Endodermal cell (in vitro differentiated cells): ENCODE measurements around the gene CHID1. TPM values are rescaled to one million over a fixed set of nuclear protein-coding genes. Genes with fewer than 3 reads are reported as not detected.

Experiments used
- DNase-seq: peaks from one replicate; pipeline ENCODE4 v3.0.0-alpha.2; 2017
- H3K27ac ChIP-seq: 2 replicates; pipeline ENCODE4 v1.5.1; 2013; ENCODE audit warnings: mild to moderate bottlenecking, low read depth, low read length, moderate library complexity
- H3K27me3 ChIP-seq: 2 replicates; pipeline ENCODE4 v1.6.1; 2013; ENCODE audit warnings: mild to moderate bottlenecking, low read length, moderate library complexity; ENCODE audit not compliant: insufficient read depth, control insufficient read depth, poor library complexity, severe bottlenecking
- H3K36me3 ChIP-seq: 2 replicates; pipeline ENCODE4 v1.7.0; 2013; ENCODE audit warnings: mild to moderate bottlenecking, low read length, moderate library complexity; ENCODE audit not compliant: control insufficient read depth, insufficient read depth
- H3K4me1 ChIP-seq: one replicate; pipeline ENCODE4 v1.7.0; 2013; ENCODE audit warnings: low read length; ENCODE audit not compliant: control insufficient read depth, insufficient read depth
- H3K4me3 ChIP-seq: 2 replicates; pipeline ENCODE4 v1.5.1; 2013; ENCODE audit warnings: mild to moderate bottlenecking, low read length, moderate library complexity
- H3K9ac ChIP-seq: 2 replicates; pipeline ENCODE4 v1.6.1; 2013; ENCODE audit warnings: mild to moderate bottlenecking, low read length, moderate library complexity; ENCODE audit not compliant: poor library complexity, severe bottlenecking; ENCODE audit errors: extremely low read depth
- H3K9me3 ChIP-seq: 2 replicates; pipeline ENCODE4 v1.6.1; 2013; ENCODE audit warnings: mild to moderate bottlenecking, low read length, moderate library complexity; ENCODE audit not compliant: control insufficient read depth
- H3K27ac Mint-ChIP-seq: 2 replicates; pipeline ENCODE4 v1.8.0; 2020; ENCODE audit warnings: mixed read lengths
- H3K27me3 Mint-ChIP-seq: 2 replicates; pipeline ENCODE4 v1.8.0; 2021; ENCODE audit warnings: mild to moderate bottlenecking, mixed read lengths; ENCODE audit not compliant: insufficient read depth
- H3K36me3 Mint-ChIP-seq: 2 replicates; pipeline ENCODE4 v1.8.0; 2020; ENCODE audit warnings: low read depth, mixed read lengths
- H3K4me1 Mint-ChIP-seq: 2 replicates; pipeline ENCODE4 v1.8.0; 2020; ENCODE audit warnings: mixed read lengths
- H3K4me3 Mint-ChIP-seq: 2 replicates; pipeline ENCODE4 v1.8.0; 2020; ENCODE audit warnings: mild to moderate bottlenecking, moderate library complexity, mixed read lengths
- H3K9me3 Mint-ChIP-seq: 2 replicates; pipeline ENCODE4 v1.8.0; 2020; ENCODE audit warnings: mild to moderate bottlenecking, mixed read lengths
- WGBS, 2 experiments: methylation state at CpG; one replicate each; pipeline versions ENCODE4 v1.1.5 to v1.1.7; 2013; ENCODE audit warnings: missing lambda C conversion rate in 2 of 2, mixed read lengths in 1 of 2; ENCODE audit not compliant: insufficient coverage in 1 of 2, insufficient read length in 1 of 2; 5-methylcytosine and 5-hydroxymethylcytosine counted together
- total RNA-seq, 2 donors: library from RNA; stranded (reverse); fragmentation: NEBNext Ultra II Directional in 1 of 2; extraction: Animal tissue kit (Norgen Biotek cat#: 25700) in 1 of 2; gene quantifications; 2 replicates in 1 of 2; 3 replicates in 1 of 2; pipeline ENCODE4 v1.2.1, GENCODE V29; 2021
- TF ChIP-seq, protein P1 (sequence below): fragments of 200-600 bp; sonication (generic); conservative IDR thresholded peaks from 2 replicates; pipeline ENCODE4 v1.5.0; 2021; ENCODE audit warnings: antibody characterized with exemption, mild to moderate bottlenecking

The CHID1 gene
- total RNA-seq, 2 donors from 2014 or later = 82.0 to 83.5 TPM

GRCh38 chr11:865462-866430 is 44.9 kb downstream of the CHID1 start:
- 92 to 95% methylated on average over 24 to 41 of the region's 41 CpGs for WGBS, 2 experiments
- H3K4me1 Mint-ChIP-seq = peaks cover 1% of the 10 kb centered on the region
- no peaks in the 10 kb centered on the region for H3K36me3 ChIP-seq
- no peaks in the 10 kb centered on the region for H3K4me1 ChIP-seq
- no peaks in the 10 kb centered on the region for H3K27me3 ChIP-seq
- no peak overlapping the region for H3K4me3 Mint-ChIP-seq
- H3K36me3 Mint-ChIP-seq = no peaks in the 10 kb centered on the region
- no peak overlapping the region for H3K4me3 ChIP-seq
- H3K9ac ChIP-seq = no peak overlapping the region
- H3K27ac Mint-ChIP-seq = no peak overlapping the region
- no peak for DNase-seq
- H3K9me3 Mint-ChIP-seq = no peaks in the 10 kb centered on the region
- TF ChIP-seq, protein P1, sequence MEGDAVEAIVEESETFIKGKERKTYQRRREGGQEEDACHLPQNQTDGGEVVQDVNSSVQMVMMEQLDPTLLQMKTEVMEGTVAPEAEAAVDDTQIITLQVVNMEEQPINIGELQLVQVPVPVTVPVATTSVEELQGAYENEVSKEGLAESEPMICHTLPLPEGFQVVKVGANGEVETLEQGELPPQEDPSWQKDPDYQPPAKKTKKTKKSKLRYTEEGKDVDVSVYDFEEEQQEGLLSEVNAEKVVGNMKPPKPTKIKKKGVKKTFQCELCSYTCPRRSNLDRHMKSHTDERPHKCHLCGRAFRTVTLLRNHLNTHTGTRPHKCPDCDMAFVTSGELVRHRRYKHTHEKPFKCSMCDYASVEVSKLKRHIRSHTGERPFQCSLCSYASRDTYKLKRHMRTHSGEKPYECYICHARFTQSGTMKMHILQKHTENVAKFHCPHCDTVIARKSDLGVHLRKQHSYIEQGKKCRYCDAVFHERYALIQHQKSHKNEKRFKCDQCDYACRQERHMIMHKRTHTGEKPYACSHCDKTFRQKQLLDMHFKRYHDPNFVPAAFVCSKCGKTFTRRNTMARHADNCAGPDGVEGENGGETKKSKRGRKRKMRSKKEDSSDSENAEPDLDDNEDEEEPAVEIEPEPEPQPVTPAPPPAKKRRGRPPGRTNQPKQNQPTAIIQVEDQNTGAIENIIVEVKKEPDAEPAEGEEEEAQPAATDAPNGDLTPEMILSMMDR = no peak
- H3K9me3 ChIP-seq = no peaks in the 10 kb centered on the region
- no peak overlapping the region for H3K27ac ChIP-seq
- no peaks in the 10 kb centered on the region for H3K27me3 Mint-ChIP-seq

DNA sequence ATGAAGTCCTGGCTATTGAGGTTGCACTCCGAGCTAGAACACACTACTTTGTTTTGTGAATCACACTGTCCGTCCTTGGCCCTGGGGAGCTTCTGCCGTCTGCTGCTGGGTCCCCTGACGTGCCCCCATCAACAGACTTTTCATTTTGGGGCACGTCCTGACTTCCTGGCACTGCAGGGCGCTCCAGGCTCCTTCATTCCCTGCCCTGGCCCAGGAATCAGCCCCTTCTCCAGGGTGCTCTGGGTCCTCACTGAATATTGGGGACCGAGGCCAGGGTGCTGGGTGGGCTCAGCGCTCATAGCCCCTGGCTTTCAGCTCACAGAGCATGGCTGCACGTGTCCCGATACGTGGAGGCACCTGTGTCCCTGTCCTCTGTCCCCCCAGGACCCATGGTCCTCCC is 45.7 kb downstream of the CHID1 start:
- DNase-seq = no peak
- no peak overlapping the region for H3K27ac Mint-ChIP-seq
- H3K4me1 ChIP-seq = no peaks in the 10 kb centered on the region
- TF ChIP-seq, protein P1 = no peak
- H3K9me3 ChIP-seq = no peaks in the 10 kb centered on the region
- no peaks in the 10 kb centered on the region for H3K9me3 Mint-ChIP-seq
- peak overlapping the region; percentile 49 for H3K27ac ChIP-seq
- no peaks in the 10 kb centered on the region for H3K36me3 ChIP-seq
- H3K36me3 Mint-ChIP-seq = no peaks in the 10 kb centered on the region
- 92 to 97% methylated on average over 9 to 10 of the region's 11 CpGs for WGBS, 2 experiments
- H3K4me3 ChIP-seq = no peak overlapping the region
- H3K4me1 Mint-ChIP-seq = peaks cover 1% of the 10 kb centered on the region
- H3K27me3 ChIP-seq = no peaks in the 10 kb centered on the region
- no peaks in the 10 kb centered on the region for H3K27me3 Mint-ChIP-seq
- H3K9ac ChIP-seq = no peak overlapping the region
- no peak overlapping the region for H3K4me3 Mint-ChIP-seq

DNA sequence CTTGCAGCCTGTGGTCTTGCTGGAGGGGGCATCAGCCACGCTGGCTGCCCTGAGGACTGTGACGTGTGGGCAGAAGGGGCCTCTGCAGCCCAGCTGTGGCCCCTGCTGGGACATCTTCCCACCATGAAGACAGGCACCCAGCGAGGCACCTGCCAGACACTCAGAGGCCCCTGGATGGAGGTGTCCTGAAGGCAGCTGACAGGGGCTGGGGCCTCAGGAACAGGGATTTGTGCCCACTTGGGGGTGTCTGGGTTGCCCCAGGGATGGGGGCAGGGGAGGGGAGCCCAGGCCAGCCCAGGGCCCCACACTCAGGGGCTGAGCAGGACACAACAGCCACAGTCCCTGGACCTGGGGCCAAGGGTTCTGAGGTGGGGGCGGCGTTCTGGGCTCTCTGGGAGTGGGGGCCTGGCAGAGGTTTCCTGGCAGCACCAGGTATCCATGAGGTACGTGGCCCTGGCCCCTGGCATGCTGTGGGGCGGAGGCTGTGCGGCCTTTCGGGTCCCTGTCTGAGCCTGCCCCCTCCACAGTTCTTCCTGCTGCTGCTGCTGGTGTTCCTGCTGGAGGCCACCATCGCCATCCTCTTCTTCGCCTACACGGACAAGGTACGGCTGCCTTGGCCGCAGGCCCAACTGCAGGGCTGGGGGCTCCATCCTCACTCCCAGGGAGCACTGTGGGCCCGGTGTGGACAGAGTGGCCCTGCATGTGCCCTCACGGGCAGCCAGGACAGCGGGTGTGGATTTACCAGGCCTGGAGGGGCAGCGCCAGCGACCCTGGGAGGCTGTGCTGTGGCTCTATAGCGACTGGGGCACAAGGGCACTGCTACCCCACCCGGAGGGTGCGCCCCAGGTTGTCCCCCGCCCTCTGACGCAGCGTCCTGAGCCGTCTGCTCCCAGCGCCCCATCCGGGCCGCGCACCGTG is 46.4 kb downstream of the CHID1 start:
- no peaks in the 10 kb centered on the region for H3K36me3 ChIP-seq
- H3K9ac ChIP-seq = no peak overlapping the region
- no peak for DNase-seq
- no peaks in the 10 kb centered on the region for H3K27me3 Mint-ChIP-seq
- peaks cover 1% of the 10 kb centered on the region for H3K4me1 Mint-ChIP-seq
- TF ChIP-seq, protein P1 = no peak
- peak overlapping the region; percentile 49 for H3K27ac ChIP-seq
- no peak overlapping the region for H3K27ac Mint-ChIP-seq
- H3K9me3 Mint-ChIP-seq = no peaks in the 10 kb centered on the region
- no peaks in the 10 kb centered on the region for H3K4me1 ChIP-seq
- H3K4me3 ChIP-seq = no peak overlapping the region
- no peaks in the 10 kb centered on the region for H3K27me3 ChIP-seq
- no peaks in the 10 kb centered on the region for H3K36me3 Mint-ChIP-seq
- no peaks in the 10 kb centered on the region for H3K9me3 ChIP-seq
- no peak overlapping the region for H3K4me3 Mint-ChIP-seq
- 93 to 96% methylated on average over 11 to 31 of the region's 31 CpGs for WGBS, 2 experiments
